Measurements from ENCODE around the gene ASTN1. TPM values are rescaled to one million over a fixed set of nuclear protein-coding genes. Genes with fewer than 3 reads are reported as not detected.

ASTN1 gene
- total RNA-seq, 1 donor = not detected

DNA sequence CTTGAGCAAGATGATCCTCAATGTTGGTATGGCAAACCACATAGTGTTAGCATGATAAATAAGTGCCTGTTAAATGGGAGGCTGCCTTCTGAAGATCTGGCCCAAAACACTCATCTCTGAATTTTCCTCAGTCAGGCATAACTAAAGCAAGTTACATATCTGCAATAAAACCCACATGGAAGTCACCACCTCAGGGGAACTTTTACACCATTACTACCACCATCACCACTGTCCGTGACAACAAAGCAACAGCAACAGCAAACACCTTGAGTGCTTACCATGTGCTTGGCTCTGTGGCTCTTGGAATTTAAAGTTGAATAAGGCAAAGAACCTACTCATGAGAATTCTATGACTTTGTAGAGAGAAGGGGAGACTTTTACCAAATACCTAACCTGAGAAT lies 233.0 kb downstream of the ASTN1 start:
- TF ChIP-seq, protein P1, sequence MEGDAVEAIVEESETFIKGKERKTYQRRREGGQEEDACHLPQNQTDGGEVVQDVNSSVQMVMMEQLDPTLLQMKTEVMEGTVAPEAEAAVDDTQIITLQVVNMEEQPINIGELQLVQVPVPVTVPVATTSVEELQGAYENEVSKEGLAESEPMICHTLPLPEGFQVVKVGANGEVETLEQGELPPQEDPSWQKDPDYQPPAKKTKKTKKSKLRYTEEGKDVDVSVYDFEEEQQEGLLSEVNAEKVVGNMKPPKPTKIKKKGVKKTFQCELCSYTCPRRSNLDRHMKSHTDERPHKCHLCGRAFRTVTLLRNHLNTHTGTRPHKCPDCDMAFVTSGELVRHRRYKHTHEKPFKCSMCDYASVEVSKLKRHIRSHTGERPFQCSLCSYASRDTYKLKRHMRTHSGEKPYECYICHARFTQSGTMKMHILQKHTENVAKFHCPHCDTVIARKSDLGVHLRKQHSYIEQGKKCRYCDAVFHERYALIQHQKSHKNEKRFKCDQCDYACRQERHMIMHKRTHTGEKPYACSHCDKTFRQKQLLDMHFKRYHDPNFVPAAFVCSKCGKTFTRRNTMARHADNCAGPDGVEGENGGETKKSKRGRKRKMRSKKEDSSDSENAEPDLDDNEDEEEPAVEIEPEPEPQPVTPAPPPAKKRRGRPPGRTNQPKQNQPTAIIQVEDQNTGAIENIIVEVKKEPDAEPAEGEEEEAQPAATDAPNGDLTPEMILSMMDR (IDR thresholded peaks at IDR 0.05; ENCODE audit: extremely low read depth, low read depth, low read length) = no peak
- Histone ChIP-seq H3K4me1 (ENCODE audit: insufficient read depth, low read length) (no peaks in the 10 kb centered on the region), H3K4me2 (ENCODE audit: insufficient read depth, low read length) (no peak overlapping the region), H4K20me1 (ENCODE audit: insufficient read depth, low read length) (no peaks in the 10 kb centered on the region), H3K36me3 (ENCODE audit: insufficient read depth, low read length) (no peaks in the 10 kb centered on the region), H3K9me3 (ENCODE audit: low read depth, low read length) (no peaks in the 10 kb centered on the region), H3K4me3 (ENCODE audit: insufficient read depth, low read length) (no peak overlapping the region), H2AFZ (ENCODE audit: low read length) (no peak overlapping the region), H3K27ac (ENCODE audit: low read depth, low read length) (no peak overlapping the region), H3K79me2 (ENCODE audit: insufficient read depth, low read length) (no peaks in the 10 kb centered on the region), H3K27me3 (ENCODE audit: insufficient read depth, low read length) (no peaks in the 10 kb centered on the region)
- DNase-seq (ENCODE audit: insufficient read length, low spot score, missing footprints) = no peak

- no peak overlapping the region for H3K4me2 ChIP-seq (ENCODE audit: insufficient read depth, low read length)
- no peak overlapping the region for H3K4me3 ChIP-seq (ENCODE audit: insufficient read depth, low read length)
- H3K27me3 ChIP-seq (ENCODE audit: insufficient read depth, low read length) = no peaks in the 10 kb centered on the region
- H2AFZ ChIP-seq (ENCODE audit: low read length) = no peak overlapping the region
- no peak overlapping the region for H3K27ac ChIP-seq (ENCODE audit: low read depth, low read length)
- H3K79me2 ChIP-seq (ENCODE audit: insufficient read depth, low read length) = no peaks in the 10 kb centered on the region
- no peak for DNase-seq (ENCODE audit: insufficient read length, low spot score, missing footprints)
- H3K4me1 ChIP-seq (ENCODE audit: insufficient read depth, low read length) = no peaks in the 10 kb centered on the region
- TF ChIP-seq, protein P1 (IDR thresholded peaks at IDR 0.05; ENCODE audit: extremely low read depth, low read depth, low read length) = no peak
- H3K36me3 ChIP-seq (ENCODE audit: insufficient read depth, low read length) = no peaks in the 10 kb centered on the region
- no peaks in the 10 kb centered on the region for H4K20me1 ChIP-seq (ENCODE audit: insufficient read depth, low read length)
- H3K9me3 ChIP-seq (ENCODE audit: low read depth, low read length) = no peaks in the 10 kb centered on the region
Observed at GRCh38 chr1:176926330-176927086, 238.0 kb downstream of the ASTN1 start.

- Histone ChIP-seq H2AFZ (ENCODE audit: low read length) (no peak overlapping the region), H4K20me1 (ENCODE audit: insufficient read depth, low read length) (no peaks in the 10 kb centered on the region), H3K4me2 (ENCODE audit: insufficient read depth, low read length) (no peak overlapping the region), H3K36me3 (ENCODE audit: insufficient read depth, low read length) (no peaks in the 10 kb centered on the region), H3K27me3 (ENCODE audit: insufficient read depth, low read length) (no peaks in the 10 kb centered on the region), H3K4me1 (ENCODE audit: insufficient read depth, low read length) (no peaks in the 10 kb centered on the region), H3K9me3 (ENCODE audit: low read depth, low read length) (no peaks in the 10 kb centered on the region), H3K79me2 (ENCODE audit: insufficient read depth, low read length) (no peaks in the 10 kb centered on the region), H3K4me3 (ENCODE audit: insufficient read depth, low read length) (no peak overlapping the region), H3K27ac (ENCODE audit: low read depth, low read length) (no peak overlapping the region)
- TF ChIP-seq, protein P1 (IDR thresholded peaks at IDR 0.05; ENCODE audit: extremely low read depth, low read depth, low read length) = no peak
- DNase-seq (ENCODE audit: insufficient read length, low spot score, missing footprints) = no peak
Observed at GRCh38 chr1:176925223-176925622, 239.3 kb downstream of the ASTN1 start.

DNA sequence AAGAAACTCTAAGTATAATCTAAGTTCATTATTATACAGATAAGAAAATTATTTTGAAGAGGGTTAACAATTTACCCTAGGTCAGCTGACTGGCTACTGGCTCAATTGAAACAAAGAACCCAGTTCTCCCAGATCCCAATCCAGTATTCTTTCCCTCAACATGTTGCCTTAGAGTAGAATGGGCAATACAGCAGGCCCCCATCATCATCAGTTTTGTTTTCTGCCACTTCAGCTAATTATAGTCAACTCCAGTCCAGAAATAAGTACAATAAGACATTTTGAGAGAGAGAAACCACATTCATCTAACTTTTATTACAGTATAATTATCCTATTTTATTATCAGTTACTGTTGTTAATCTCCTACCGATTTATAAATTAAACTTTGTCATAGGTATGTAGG lies 241.2 kb downstream of the ASTN1 start:
- H3K36me3 ChIP-seq (ENCODE audit: insufficient read depth, low read length) = no peaks in the 10 kb centered on the region
- no peak overlapping the region for H3K4me2 ChIP-seq (ENCODE audit: insufficient read depth, low read length)
- no peaks in the 10 kb centered on the region for H3K4me1 ChIP-seq (ENCODE audit: insufficient read depth, low read length)
- H3K27ac ChIP-seq (ENCODE audit: low read depth, low read length) = no peak overlapping the region
- DNase-seq (ENCODE audit: insufficient read length, low spot score, missing footprints) = no peak
- H2AFZ ChIP-seq (ENCODE audit: low read length) = no peak overlapping the region
- H3K9me3 ChIP-seq (ENCODE audit: low read depth, low read length) = no peaks in the 10 kb centered on the region
- H3K4me3 ChIP-seq (ENCODE audit: insufficient read depth, low read length) = no peak overlapping the region
- TF ChIP-seq, protein P1 (IDR thresholded peaks at IDR 0.05; ENCODE audit: extremely low read depth, low read depth, low read length) = no peak
- no peaks in the 10 kb centered on the region for H3K27me3 ChIP-seq (ENCODE audit: insufficient read depth, low read length)
- H4K20me1 ChIP-seq (ENCODE audit: insufficient read depth, low read length) = no peaks in the 10 kb centered on the region
- H3K79me2 ChIP-seq (ENCODE audit: insufficient read depth, low read length) = no peaks in the 10 kb centered on the region

Data from osteoblast (primary cell).